ENCODE measurements around the gene SLC39A2. TPM values are rescaled to one million over a fixed set of nuclear protein-coding genes. Genes with fewer than 3 reads are reported as not detected.

The SLC39A2 gene
- total and polyA plus RNA-seq, 5 donors from 2014 or later, result not detected

DNA sequence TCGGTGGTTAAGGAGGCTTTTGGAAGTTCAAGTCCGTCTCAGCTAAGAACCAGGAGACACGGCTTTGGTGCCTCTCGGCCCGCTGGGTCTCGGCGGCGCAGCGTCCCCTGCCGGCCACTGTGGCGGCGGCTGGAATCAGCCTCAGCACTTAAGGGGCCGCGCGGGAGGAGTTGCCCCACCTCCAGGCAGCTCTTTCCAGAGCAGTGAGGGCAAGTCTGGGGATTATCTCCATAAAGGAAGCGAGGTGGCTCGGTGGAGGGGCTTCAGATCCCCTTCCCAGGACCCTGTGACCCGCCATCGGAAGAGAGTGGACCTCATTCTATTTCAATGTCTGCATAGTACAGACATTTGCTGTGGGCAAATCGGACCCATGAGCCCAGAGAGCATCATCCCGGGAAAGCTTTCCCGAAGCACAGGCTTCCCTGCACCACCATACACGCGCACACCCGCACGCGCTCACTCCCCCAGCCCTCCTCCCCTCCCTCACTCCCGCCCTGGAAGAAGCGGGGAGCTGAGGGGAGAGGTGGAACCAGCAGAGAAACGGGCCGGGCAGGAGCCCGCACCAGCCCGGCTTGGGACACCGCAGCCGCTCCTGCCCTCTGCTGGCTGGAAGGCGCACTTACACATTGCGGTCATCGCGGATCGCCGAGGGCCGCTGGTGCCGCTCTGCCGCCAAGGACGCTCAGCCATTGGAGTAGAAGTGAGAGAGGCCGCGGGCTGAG is 27.9 kb upstream of the SLC39A2 start:
- H3K9me3 Mint-ChIP-seq, result peaks cover 0 to 2% (median 0%) of the 10 kb centered on the region in 7 donors
- ATAC-seq (ENCODE audit: low read depth in 2 of 2) (peak; percentile 87 to 88), DNase-seq (peak; percentile 63 to 81 (median 74))
- peaks cover 50% of the 10 kb centered on the region for H3K27me3 Mint-ChIP-seq
- H3K4me3 ChIP-seq (ENCODE audit: low read depth, low read length), result peak overlapping the region; percentile 78
- H3K4me1 ChIP-seq (ENCODE audit: control insufficient read depth, insufficient read depth, low read length, poor library complexity, severe bottlenecking), result peaks cover 15% of the 10 kb centered on the region
- no peaks in the 10 kb centered on the region for H3K36me3 Mint-ChIP-seq
- peaks cover 34% of the 10 kb centered on the region for H3K27me3 ChIP-seq (ENCODE audit: control insufficient read depth, insufficient read depth, low read length)
- H3K9me3 ChIP-seq (ENCODE audit: control insufficient read depth in 2 of 2, low read length in 2 of 2), result no peaks in the 10 kb centered on the region
- peak overlapping the region; percentile 86 to 90 (median 88) for H3K4me3 Mint-ChIP-seq
- H3K27ac Mint-ChIP-seq, result peak overlapping the region in 2 of 3 donors; percentile 74 to 77
- H3K4me1 Mint-ChIP-seq, result peaks cover 6 to 12% (median 11%) of the 10 kb centered on the region in 4 donors
- no peaks in the 10 kb centered on the region for H3K36me3 ChIP-seq (ENCODE audit: control insufficient read depth, insufficient read depth, low read length)
- no peak overlapping the region for H3K27ac ChIP-seq (ENCODE audit: insufficient read depth, low read length, poor library complexity, severe bottlenecking)

DNA sequence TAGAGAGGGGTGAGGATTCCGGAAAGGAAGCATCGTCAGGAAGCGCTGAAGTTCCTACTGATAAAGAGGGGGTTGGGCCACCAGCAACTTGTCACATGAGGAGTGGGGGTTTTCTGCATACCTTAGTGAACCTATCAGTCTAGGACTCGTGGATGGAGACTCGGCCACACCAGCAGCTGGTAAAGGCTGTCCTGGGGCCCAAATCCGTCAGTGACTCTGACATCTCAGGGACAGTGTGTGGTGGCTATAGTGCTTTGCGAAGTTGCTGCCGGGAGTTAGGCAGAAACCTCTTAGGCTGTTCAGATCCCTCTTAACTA is 27.4 kb upstream of the SLC39A2 start:
- Mint-ChIP-seq H3K4me3 (peak overlapping the region; percentile 86 to 90 (median 88)), H3K27me3 (peaks cover 50% of the 10 kb centered on the region), H3K36me3 (no peaks in the 10 kb centered on the region), H3K4me1 (peaks cover 6 to 12% (median 11%) of the 10 kb centered on the region in 4 donors), H3K27ac (peak overlapping the region in 2 of 3 donors; percentile 74 to 77), H3K9me3 (peaks cover 0 to 2% (median 0%) of the 10 kb centered on the region in 7 donors)
- peaks cover 31% of the 10 kb centered on the region for H3K27me3 ChIP-seq (ENCODE audit: control insufficient read depth, insufficient read depth, low read length)
- peaks cover 15% of the 10 kb centered on the region for H3K4me1 ChIP-seq (ENCODE audit: control insufficient read depth, insufficient read depth, low read length, poor library complexity, severe bottlenecking)
- DNase-seq (no peak), ATAC-seq (ENCODE audit: low read depth in 2 of 2) (peak in 1 of 2 donors; percentile 27)
- no peaks in the 10 kb centered on the region for H3K36me3 ChIP-seq (ENCODE audit: control insufficient read depth, insufficient read depth, low read length)
- no peaks in the 10 kb centered on the region for H3K9me3 ChIP-seq (ENCODE audit: control insufficient read depth in 2 of 2, low read length in 2 of 2)
- H3K4me3 ChIP-seq (ENCODE audit: low read depth, low read length), result no peak overlapping the region
- no peak overlapping the region for H3K27ac ChIP-seq (ENCODE audit: insufficient read depth, low read length, poor library complexity, severe bottlenecking)

DNA sequence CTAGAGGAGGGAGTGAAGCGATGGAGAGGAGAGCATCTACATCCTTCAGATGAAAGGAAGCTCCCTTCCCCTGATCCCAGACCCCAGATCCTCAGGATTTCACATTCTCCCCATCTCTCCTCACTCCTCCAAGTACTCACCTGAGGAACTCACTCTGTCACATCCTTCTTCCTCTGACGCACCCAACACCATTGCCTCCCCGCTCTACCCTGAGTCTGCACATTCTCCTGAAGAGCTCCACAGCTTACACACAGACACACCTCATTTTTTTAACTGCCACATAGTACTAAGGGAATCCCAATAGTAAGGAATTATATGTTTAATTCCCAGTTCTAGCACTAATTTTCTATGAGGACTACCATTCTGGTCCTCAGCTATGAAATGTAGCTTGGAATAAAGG is 25.6 kb upstream of the SLC39A2 start:
- H3K4me3 Mint-ChIP-seq, result no peak overlapping the region
- no peaks in the 10 kb centered on the region for H3K36me3 Mint-ChIP-seq
- no peak for ATAC-seq (ENCODE audit: low read depth in 2 of 2)

DNA sequence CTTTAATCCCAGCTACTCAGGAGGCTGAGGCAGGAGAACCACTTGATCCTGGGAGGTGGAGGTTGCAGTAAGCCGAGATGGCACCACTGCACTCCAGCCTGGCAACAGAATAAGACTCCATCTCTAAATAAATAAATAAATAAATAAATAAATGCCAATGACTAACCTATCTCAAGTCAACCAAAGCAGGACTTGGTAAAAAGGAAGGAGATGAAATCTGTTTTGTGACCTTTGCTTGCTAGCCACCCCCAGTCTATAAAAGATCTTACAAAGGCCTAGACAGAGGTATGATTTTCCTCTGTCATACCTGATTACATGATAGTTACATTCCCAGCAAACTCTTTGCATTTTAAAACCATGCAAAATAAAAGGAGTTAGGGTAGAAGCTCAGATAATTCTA is 22.8 kb upstream of the SLC39A2 start:
- Histone ChIP-seq H3K4me1 (ENCODE audit: control insufficient read depth, insufficient read depth, low read length, poor library complexity, severe bottlenecking) (peaks cover 6% of the 10 kb centered on the region), H3K4me3 (ENCODE audit: low read depth, low read length) (no peak overlapping the region), H3K27me3 (ENCODE audit: control insufficient read depth, insufficient read depth, low read length) (peaks cover 10% of the 10 kb centered on the region), H3K36me3 (ENCODE audit: control insufficient read depth, insufficient read depth, low read length) (no peaks in the 10 kb centered on the region), H3K27ac (ENCODE audit: insufficient read depth, low read length, poor library complexity, severe bottlenecking) (no peak overlapping the region), H3K9me3 (ENCODE audit: control insufficient read depth in 2 of 2, low read length in 2 of 2) (no peaks in the 10 kb centered on the region)
- Mint-ChIP-seq H3K4me3 (no peak overlapping the region), H3K36me3 (no peaks in the 10 kb centered on the region), H3K27me3 (peaks cover 43% of the 10 kb centered on the region), H3K27ac (no peak overlapping the region), H3K9me3 (peaks cover 0 to 2% (median 0%) of the 10 kb centered on the region in 7 donors), H3K4me1 (peaks cover under 1 to 5% (median 3%) of the 10 kb centered on the region in 4 donors)
- no peak for DNase-seq
- ATAC-seq (ENCODE audit: low read depth in 2 of 2), result no peak

More for the DNA sequence above, 25.6 kb upstream of the SLC39A2 start:
- H3K4me3 ChIP-seq (ENCODE audit: low read depth, low read length), result no peak overlapping the region
- no peak overlapping the region for H3K27ac Mint-ChIP-seq
- H3K4me1 ChIP-seq (ENCODE audit: control insufficient read depth, insufficient read depth, low read length, poor library complexity, severe bottlenecking), result peaks cover 15% of the 10 kb centered on the region
- H3K36me3 ChIP-seq (ENCODE audit: control insufficient read depth, insufficient read depth, low read length), result no peaks in the 10 kb centered on the region
- no peak for DNase-seq
- H3K27ac ChIP-seq (ENCODE audit: insufficient read depth, low read length, poor library complexity, severe bottlenecking), result no peak overlapping the region
- peaks cover 45% of the 10 kb centered on the region for H3K27me3 Mint-ChIP-seq
- H3K9me3 Mint-ChIP-seq, result peaks cover 0 to 2% (median 0%) of the 10 kb centered on the region in 7 donors
- peaks cover 14% of the 10 kb centered on the region for H3K27me3 ChIP-seq (ENCODE audit: control insufficient read depth, insufficient read depth, low read length)
- no peaks in the 10 kb centered on the region for H3K9me3 ChIP-seq (ENCODE audit: control insufficient read depth in 2 of 2, low read length in 2 of 2)
- H3K4me1 Mint-ChIP-seq, result peaks cover 6 to 12% (median 11%) of the 10 kb centered on the region in 4 donors

DNA sequence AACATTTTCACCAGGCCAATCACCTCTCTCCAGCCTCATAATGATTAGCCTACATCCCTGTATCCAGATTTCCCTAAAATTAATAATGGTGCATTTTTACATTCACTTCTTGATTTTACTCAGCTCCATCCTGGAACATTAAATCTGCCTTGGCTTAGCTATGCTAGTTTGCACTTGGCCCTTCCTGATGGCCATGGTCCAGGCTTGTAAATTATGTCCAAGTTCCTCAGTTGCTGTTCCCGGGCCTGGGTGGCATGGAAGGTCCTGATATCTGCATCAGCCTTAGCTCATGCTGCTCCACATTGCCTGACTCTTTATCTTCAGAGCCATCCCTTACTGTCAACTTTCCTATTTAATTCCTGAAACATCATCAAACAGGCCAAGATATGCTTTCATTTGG is 20.4 kb upstream of the SLC39A2 start:
- no peaks in the 10 kb centered on the region for H3K36me3 ChIP-seq (ENCODE audit: control insufficient read depth, insufficient read depth, low read length)
- no peak for ATAC-seq (ENCODE audit: low read depth in 2 of 2)
- H3K9me3 ChIP-seq (ENCODE audit: control insufficient read depth in 2 of 2, low read length in 2 of 2), result no peaks in the 10 kb centered on the region
- no peak for DNase-seq
- no peaks in the 10 kb centered on the region for H3K9me3 Mint-ChIP-seq
- no peak overlapping the region for H3K27ac Mint-ChIP-seq
- peaks cover 5% of the 10 kb centered on the region for H3K27me3 ChIP-seq (ENCODE audit: control insufficient read depth, insufficient read depth, low read length)
- H3K4me3 Mint-ChIP-seq, result no peak overlapping the region
- H3K36me3 Mint-ChIP-seq, result no peaks in the 10 kb centered on the region
- no peaks in the 10 kb centered on the region for H3K4me1 Mint-ChIP-seq
- H3K27me3 Mint-ChIP-seq, result peaks cover 36% of the 10 kb centered on the region
- no peak overlapping the region for H3K4me3 ChIP-seq (ENCODE audit: low read depth, low read length)
- H3K4me1 ChIP-seq (ENCODE audit: control insufficient read depth, insufficient read depth, low read length, poor library complexity, severe bottlenecking), result no peaks in the 10 kb centered on the region
- H3K27ac ChIP-seq (ENCODE audit: insufficient read depth, low read length, poor library complexity, severe bottlenecking), result no peak overlapping the region

DNA sequence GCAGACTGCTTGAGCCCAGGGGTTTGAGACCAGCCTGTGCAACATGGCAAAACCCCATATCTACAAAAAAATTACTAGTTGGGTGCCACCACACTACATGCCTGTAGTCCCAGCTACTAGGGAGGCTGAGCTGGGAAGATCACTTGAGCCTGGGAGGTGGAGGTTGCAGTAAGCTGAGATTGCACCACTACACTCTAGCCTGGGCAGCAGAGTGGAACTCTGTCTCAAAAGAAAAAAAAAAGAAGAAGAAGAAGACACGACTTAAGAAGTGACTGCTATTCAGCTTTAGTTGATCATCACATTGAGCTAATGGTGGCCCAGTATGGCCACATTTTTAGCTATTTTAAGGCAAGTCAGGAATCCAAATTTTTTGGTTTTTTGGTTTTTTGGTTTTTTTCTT is 18.2 kb upstream of the SLC39A2 start:
- H3K27me3 Mint-ChIP-seq, result peaks cover 29% of the 10 kb centered on the region
- ATAC-seq (ENCODE audit: low read depth in 2 of 2) (no peak), DNase-seq (no peak)
- Histone ChIP-seq H3K9me3 (ENCODE audit: control insufficient read depth in 2 of 2, low read length in 2 of 2) (no peaks in the 10 kb centered on the region), H3K36me3 (ENCODE audit: control insufficient read depth, insufficient read depth, low read length) (no peaks in the 10 kb centered on the region), H3K27me3 (ENCODE audit: control insufficient read depth, insufficient read depth, low read length) (peaks cover 6% of the 10 kb centered on the region), H3K27ac (ENCODE audit: insufficient read depth, low read length, poor library complexity, severe bottlenecking) (no peak overlapping the region), H3K4me1 (ENCODE audit: control insufficient read depth, insufficient read depth, low read length, poor library complexity, severe bottlenecking) (no peaks in the 10 kb centered on the region), H3K4me3 (ENCODE audit: low read depth, low read length) (no peak overlapping the region)
- H3K36me3 Mint-ChIP-seq, result no peaks in the 10 kb centered on the region
- no peaks in the 10 kb centered on the region for H3K4me1 Mint-ChIP-seq
- no peaks in the 10 kb centered on the region for H3K9me3 Mint-ChIP-seq
- H3K27ac Mint-ChIP-seq, result no peak overlapping the region
- no peak overlapping the region for H3K4me3 Mint-ChIP-seq

DNA sequence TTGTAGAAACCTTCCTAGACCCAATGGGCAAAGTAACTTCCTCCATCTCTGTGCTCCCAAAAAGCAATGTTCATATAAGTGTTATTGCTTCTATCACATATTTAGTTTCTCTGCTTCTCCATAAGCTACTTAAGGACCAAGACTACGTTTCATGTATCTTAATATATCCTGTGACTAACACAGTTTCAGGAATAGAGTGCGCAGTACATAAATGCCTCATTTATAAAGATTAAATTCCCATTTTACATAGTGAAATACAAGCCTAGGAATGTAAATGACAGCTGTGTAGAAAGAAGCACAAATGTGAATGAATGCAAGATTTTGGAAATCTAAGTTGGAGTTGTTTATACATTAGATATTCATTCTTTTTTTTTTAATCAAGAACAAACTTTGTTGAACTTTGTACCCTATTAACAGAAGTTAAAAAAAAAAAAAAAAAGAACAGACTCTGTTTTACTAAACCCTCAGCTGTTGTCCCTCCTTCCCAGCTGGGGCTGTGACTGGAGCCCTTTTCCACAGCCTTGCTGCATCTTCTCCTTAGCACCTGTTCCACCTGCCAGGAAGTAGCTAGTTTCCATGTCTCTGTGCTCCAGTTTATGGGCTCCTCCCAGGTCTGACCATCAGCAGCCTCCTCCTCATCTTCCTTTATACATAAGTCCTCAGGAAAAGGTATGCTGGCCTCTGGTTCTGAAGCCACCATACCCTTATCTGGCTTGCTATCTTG is 16.3 kb upstream of the SLC39A2 start:
- H3K4me3 Mint-ChIP-seq, result no peak overlapping the region
- no peak overlapping the region for H3K4me3 ChIP-seq (ENCODE audit: low read depth, low read length)

More for the DNA sequence above, 16.3 kb upstream of the SLC39A2 start:
- no peak overlapping the region for H3K27ac Mint-ChIP-seq
- Histone ChIP-seq H3K4me1 (ENCODE audit: control insufficient read depth, insufficient read depth, low read length, poor library complexity, severe bottlenecking) (no peaks in the 10 kb centered on the region), H3K9me3 (ENCODE audit: control insufficient read depth in 2 of 2, low read length in 2 of 2) (no peaks in the 10 kb centered on the region), H3K27me3 (ENCODE audit: control insufficient read depth, insufficient read depth, low read length) (peaks cover 6% of the 10 kb centered on the region), H3K27ac (ENCODE audit: insufficient read depth, low read length, poor library complexity, severe bottlenecking) (no peak overlapping the region), H3K36me3 (ENCODE audit: control insufficient read depth, insufficient read depth, low read length) (no peaks in the 10 kb centered on the region)
- H3K9me3 Mint-ChIP-seq, result no peaks in the 10 kb centered on the region
- DNase-seq (no peak), ATAC-seq (ENCODE audit: low read depth in 2 of 2) (no peak)
- H3K27me3 Mint-ChIP-seq, result peaks cover 28% of the 10 kb centered on the region
- no peaks in the 10 kb centered on the region for H3K4me1 Mint-ChIP-seq
- no peaks in the 10 kb centered on the region for H3K36me3 Mint-ChIP-seq

Data from CD4-positive, CD25-positive, alpha-beta regulatory T cell (primary cell).